CD4-positive, alpha-beta memory T cell (primary cell): ENCODE measurements around the gene CHRM2. TPM values are rescaled to one million over a fixed set of nuclear protein-coding genes. Genes with fewer than 3 reads are reported as not detected.
A peak's percentile ranks its signal among the peaks of the same experiment; 100 is the strongest.

Experiments used
- CTCF ChIA-PET: fragments of 350-600 bp; sonication (Branson Sonifier 250); formaldehyde crosslinking; loops from one replicate; lab custom pipeline; 2021; ENCODE audit warnings: inconsistent platforms; ENCODE audit not compliant: partially characterized antibody; lab: Charles Lee
- POLR2A ChIA-PET: fragments of 350-600 bp; sonication (Branson Sonifier 250); formaldehyde crosslinking; loops from one replicate; lab custom pipeline; 2021; ENCODE audit not compliant: partially characterized antibody; lab: Charles Lee
- DNase-seq, 5 donors: peaks; one replicate each; pipeline versions ENCODE4 v3.0.0 to v3.0.0-alpha.2; 2020 to 2022; ENCODE audit warnings: mixed read lengths in 1 of 5
- H3K27ac ChIP-seq: one replicate; pipeline ENCODE4 v1.7.0; 2013; ENCODE audit warnings: low read depth, low read length
- H3K27me3 ChIP-seq: 2 replicates; pipeline ENCODE4 v1.7.0; 2013; ENCODE audit warnings: mild to moderate bottlenecking, low read length, moderate library complexity; ENCODE audit not compliant: insufficient read depth
- H3K36me3 ChIP-seq: 2 replicates; pipeline ENCODE4 v1.7.0; 2013; ENCODE audit warnings: mild to moderate bottlenecking, low read length, moderate library complexity; ENCODE audit not compliant: insufficient read depth
- H3K4me1 ChIP-seq: 2 replicates; pipeline ENCODE4 v1.7.0; 2013; ENCODE audit warnings: mild to moderate bottlenecking, low read length, moderate library complexity; ENCODE audit not compliant: insufficient read depth
- H3K4me3 ChIP-seq, 2 donors: one replicate each; pipeline ENCODE4 v1.7.0; 2013; ENCODE audit warnings: low read length in 2 of 2, mild to moderate bottlenecking in 1 of 2
- H3K9me3 ChIP-seq, 2 donors: one replicate each; pipeline ENCODE4 v1.7.0; 2013; ENCODE audit warnings: low read length in 2 of 2, control low read depth in 1 of 2; ENCODE audit not compliant: control insufficient read depth in 1 of 2
- H3K27ac Mint-ChIP-seq, 7 donors: one replicate each; pipeline ENCODE4 v1.8.0; 2020 to 2021; ENCODE audit warnings: mixed read lengths in 7 of 7, mild to moderate bottlenecking in 6 of 7, inconsistent platforms in 3 of 7, moderate library complexity in 3 of 7
- H3K27me3 Mint-ChIP-seq, 2 donors: one replicate each; pipeline ENCODE4 v1.8.0; 2020 to 2021; ENCODE audit warnings: mixed read lengths in 2 of 2
- H3K36me3 Mint-ChIP-seq, 2 donors: one replicate each; pipeline ENCODE4 v1.8.0; 2020 to 2021; ENCODE audit warnings: mixed read lengths in 2 of 2, inconsistent platforms in 1 of 2, mild to moderate bottlenecking in 1 of 2
- H3K4me1 Mint-ChIP-seq, 4 donors: one replicate each; pipeline ENCODE4 v1.8.0; 2020 to 2021; ENCODE audit warnings: mixed read lengths in 4 of 4, mild to moderate bottlenecking in 1 of 4
- H3K4me3 Mint-ChIP-seq, 8 donors: one replicate each; pipeline ENCODE4 v1.8.0; 2020 to 2021; ENCODE audit warnings: mixed read lengths in 8 of 8, mild to moderate bottlenecking in 7 of 8, moderate library complexity in 6 of 8, inconsistent platforms in 3 of 8
- H3K9me3 Mint-ChIP-seq, 8 donors: one replicate each; pipeline ENCODE4 v1.8.0; 2020 to 2021; ENCODE audit warnings: mixed read lengths in 8 of 8, mild to moderate bottlenecking in 5 of 8, inconsistent platforms in 3 of 8, moderate library complexity in 1 of 8
- intact Hi-C: fragments of 100-400 bp; cut with micrococcal nuclease; formaldehyde crosslinking; loops from one replicate; pipeline ENCODE4 v1.15.1; 2023
- polyA plus RNA-seq, 2 donors: library from polyadenylated mRNA; unstranded; fragments of 300-500 nt; fragmentation: Illumina TruSeq; gene quantifications; one replicate each; pipeline ENCODE4 v1.2.3, GENCODE V29; 2021
- total RNA-seq, 2 experiments: library from RNA; stranded (reverse); gene quantifications; one replicate each; pipeline ENCODE4 v1.2.3, GENCODE V29; 2021

The CHRM2 gene
- total and polyA plus RNA-seq, 4 experiments from 2014 or later = not detected

DNA sequence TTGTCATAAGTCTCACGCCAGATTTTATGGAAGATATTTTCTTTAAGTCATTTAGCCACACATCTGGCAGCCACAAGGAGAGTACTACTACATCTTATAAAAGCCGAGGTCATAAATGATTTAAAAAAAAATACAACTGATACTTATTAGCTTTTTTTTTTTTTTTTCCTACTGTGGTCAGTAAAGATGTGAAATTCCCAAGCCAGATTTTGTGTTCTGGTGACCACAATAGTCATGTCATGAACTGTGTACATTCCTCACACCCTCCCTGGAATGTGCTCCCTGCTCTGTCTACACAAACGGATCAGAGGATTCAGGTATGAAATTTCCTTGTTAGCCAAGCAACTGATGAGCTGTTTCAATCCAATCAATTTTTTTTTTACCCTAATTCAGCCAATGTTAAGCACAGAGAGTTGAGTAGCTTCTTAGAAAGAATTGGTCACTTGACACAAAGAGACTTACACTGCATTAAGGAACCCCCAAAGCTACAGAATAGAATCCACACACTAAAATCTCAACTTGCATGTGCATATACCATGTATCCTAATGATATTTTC, 54.7 kb downstream of the CHRM2 start:
- CTCF ChIA-PET = interaction anchor here (0.6 kb wide), 1 partner anchor 39 kb away, joined by 3 read pairs; no protein-coding TSS in a partner anchor
- POLR2A ChIA-PET = no interaction called here
- Mint-ChIP-seq H3K27me3 (no peaks in the 10 kb centered on the region), H3K4me3 (no peak overlapping the region), H3K36me3 (no peaks in the 10 kb centered on the region), H3K4me1 (no peaks in the 10 kb centered on the region), H3K27ac (no peak overlapping the region), H3K9me3 (peaks cover 0 to 8% (median 2%) of the 10 kb centered on the region in 8 donors)
- Histone ChIP-seq H3K36me3 (no peaks in the 10 kb centered on the region), H3K4me1 (no peaks in the 10 kb centered on the region), H3K27ac (no peak overlapping the region), H3K27me3 (no peaks in the 10 kb centered on the region), H3K9me3 (no peaks in the 10 kb centered on the region), H3K4me3 (no peak overlapping the region)
- no peak for DNase-seq
- intact Hi-C loops = no loop called here

DNA sequence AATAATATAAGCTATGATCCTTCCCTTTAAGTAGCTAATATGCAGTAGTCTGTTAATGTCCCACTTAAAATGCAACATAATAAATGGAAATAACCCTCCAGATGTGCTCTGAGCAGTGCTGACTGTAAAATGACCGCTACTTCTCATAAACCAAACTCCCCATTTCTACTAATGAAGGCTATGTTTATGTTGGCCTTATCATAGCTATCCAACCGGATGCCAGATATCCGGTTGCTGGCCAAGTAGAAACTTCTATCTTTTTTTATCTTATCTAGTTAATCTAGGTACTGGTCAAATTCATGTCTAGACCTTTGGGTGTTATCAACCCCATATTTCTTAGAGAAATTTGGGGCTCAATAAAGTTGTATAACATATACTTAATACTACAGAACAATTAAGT, 56.6 kb downstream of the CHRM2 start:
- intact Hi-C loops = no loop called here

DNA sequence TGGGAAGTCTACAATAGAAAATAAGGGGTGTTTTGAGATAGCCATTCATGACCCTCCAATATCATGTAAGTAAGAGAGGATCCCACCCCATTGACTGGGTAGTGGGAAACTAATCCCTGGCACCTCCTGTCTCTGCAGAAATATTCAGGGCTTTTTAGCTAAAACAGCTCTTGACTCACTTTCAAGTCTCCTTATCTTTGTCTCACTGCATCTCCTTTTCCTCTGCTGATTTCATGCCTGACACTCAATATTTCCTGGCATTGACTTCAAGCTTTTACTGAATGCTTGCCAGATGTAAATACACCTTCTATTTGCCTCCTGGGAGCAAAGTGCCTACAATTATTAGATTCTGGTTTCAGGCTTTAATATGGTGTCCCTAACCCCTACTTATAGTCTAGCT, 57.1 kb downstream of the CHRM2 start:
- H3K9me3 Mint-ChIP-seq = peaks cover 0 to 10% (median 4%) of the 10 kb centered on the region in 8 donors
- Histone ChIP-seq H3K27ac (no peak overlapping the region), H3K36me3 (no peaks in the 10 kb centered on the region), H3K9me3 (no peaks in the 10 kb centered on the region), H3K27me3 (no peaks in the 10 kb centered on the region), H3K4me3 (no peak overlapping the region), H3K4me1 (no peaks in the 10 kb centered on the region)
- no peaks in the 10 kb centered on the region for H3K27me3 Mint-ChIP-seq
- ChIA-PET CTCF (interaction anchor here (1.9 kb wide), 1 partner anchor 16 kb away, joined by 4 read pairs; no protein-coding TSS in a partner anchor), POLR2A (no interaction called here)
- DNase-seq = no peak
- H3K27ac Mint-ChIP-seq = no peak overlapping the region
- H3K4me1 Mint-ChIP-seq = no peaks in the 10 kb centered on the region
- intact Hi-C loops = no loop called here
- H3K4me3 Mint-ChIP-seq = no peak overlapping the region
- H3K36me3 Mint-ChIP-seq = no peaks in the 10 kb centered on the region

More for the DNA sequence above, 56.6 kb downstream of the CHRM2 start:
- Mint-ChIP-seq H3K9me3 (peaks cover 0 to 10% (median 4%) of the 10 kb centered on the region in 8 donors), H3K4me3 (no peak overlapping the region), H3K4me1 (no peaks in the 10 kb centered on the region), H3K27ac (no peak overlapping the region), H3K36me3 (no peaks in the 10 kb centered on the region), H3K27me3 (no peaks in the 10 kb centered on the region)
- ChIA-PET POLR2A (no interaction called here), CTCF (interaction anchor here (1.9 kb wide), 1 partner anchor 17 kb away, joined by 4 read pairs; no protein-coding TSS in a partner anchor)
- no peak for DNase-seq
- Histone ChIP-seq H3K4me1 (no peaks in the 10 kb centered on the region), H3K27me3 (no peaks in the 10 kb centered on the region), H3K36me3 (no peaks in the 10 kb centered on the region), H3K27ac (no peak overlapping the region), H3K9me3 (no peaks in the 10 kb centered on the region), H3K4me3 (no peak overlapping the region)

DNA sequence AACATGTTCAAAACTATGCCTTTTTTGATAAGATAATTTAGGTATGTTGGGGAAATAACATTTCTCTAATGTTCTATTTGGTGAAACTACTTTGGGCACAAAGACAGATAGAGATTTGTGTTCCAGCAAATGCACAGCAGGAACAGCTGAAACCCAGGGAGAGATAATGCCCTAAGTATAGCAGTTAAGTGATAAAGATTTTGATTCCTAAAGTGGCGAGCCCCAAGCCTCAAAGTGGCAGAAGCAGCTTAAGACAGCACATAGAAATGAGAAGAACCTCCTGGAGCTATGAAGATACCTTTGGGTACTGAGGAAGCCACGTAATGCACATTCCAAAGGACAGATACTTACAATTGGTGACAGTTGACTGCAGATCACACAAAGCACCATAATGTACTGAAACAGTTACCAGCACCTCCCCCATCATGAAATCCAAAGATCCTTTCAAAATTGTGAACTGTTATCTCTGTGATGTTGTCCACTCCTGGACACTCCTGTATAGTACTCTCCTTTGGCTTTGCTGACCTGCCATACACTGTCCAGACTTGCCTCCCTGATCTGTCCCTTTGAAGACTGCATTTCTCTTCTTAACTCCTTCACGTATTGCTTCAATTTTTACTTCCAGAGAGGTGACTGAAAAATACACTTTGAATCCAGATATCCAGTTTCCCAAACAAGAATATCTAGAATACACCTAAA, 62.9 kb downstream of the CHRM2 start:
- peaks cover 1 to 11% (median 5%) of the 10 kb centered on the region in 8 donors for H3K9me3 Mint-ChIP-seq
- no peak for DNase-seq
- no peaks in the 10 kb centered on the region for H3K27me3 Mint-ChIP-seq
- no peak overlapping the region for H3K27ac Mint-ChIP-seq
- Histone ChIP-seq H3K36me3 (no peaks in the 10 kb centered on the region), H3K27ac (no peak overlapping the region), H3K9me3 (no peaks in the 10 kb centered on the region), H3K4me3 (no peak overlapping the region), H3K4me1 (no peaks in the 10 kb centered on the region), H3K27me3 (no peaks in the 10 kb centered on the region)
- ChIA-PET CTCF (no interaction called here), POLR2A (no interaction called here)
- intact Hi-C loops = no loop called here
- H3K4me3 Mint-ChIP-seq = no peak overlapping the region
- no peaks in the 10 kb centered on the region for H3K4me1 Mint-ChIP-seq
- no peaks in the 10 kb centered on the region for H3K36me3 Mint-ChIP-seq

DNA sequence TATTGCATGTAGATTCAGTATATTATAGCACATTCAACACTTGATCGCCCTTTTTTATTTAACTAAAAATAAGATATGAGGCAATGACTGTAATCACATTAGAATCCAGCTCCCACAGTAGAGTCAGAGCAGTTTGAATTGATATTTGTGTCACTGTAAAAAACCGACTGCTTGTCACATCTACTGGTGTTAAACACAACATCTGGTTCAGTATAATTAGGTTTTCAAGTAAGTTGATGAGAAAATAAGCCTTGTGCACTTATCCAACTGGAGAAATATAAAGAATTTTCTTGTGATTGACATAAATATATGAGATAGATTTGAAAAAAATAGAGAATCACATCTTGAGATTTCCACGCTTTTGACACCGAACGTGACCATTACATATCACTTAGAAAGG, 69.0 kb downstream of the CHRM2 start:
- H3K4me3 Mint-ChIP-seq = no peak overlapping the region
- peaks cover 0 to 8% (median 0%) of the 10 kb centered on the region in 8 donors for H3K9me3 Mint-ChIP-seq
- H3K27me3 ChIP-seq = no peaks in the 10 kb centered on the region
- no peaks in the 10 kb centered on the region for H3K4me1 Mint-ChIP-seq
- H3K4me1 ChIP-seq = no peaks in the 10 kb centered on the region
- no peaks in the 10 kb centered on the region for H3K36me3 Mint-ChIP-seq
- CTCF ChIA-PET = no interaction called here
- no peak overlapping the region for H3K4me3 ChIP-seq
- H3K27ac ChIP-seq = no peak overlapping the region
- POLR2A ChIA-PET = no interaction called here
- no peaks in the 10 kb centered on the region for H3K27me3 Mint-ChIP-seq
- no peak overlapping the region for H3K27ac Mint-ChIP-seq
- no peak for DNase-seq
- no peaks in the 10 kb centered on the region for H3K9me3 ChIP-seq
- intact Hi-C loops = no loop called here
- H3K36me3 ChIP-seq = no peaks in the 10 kb centered on the region

DNA sequence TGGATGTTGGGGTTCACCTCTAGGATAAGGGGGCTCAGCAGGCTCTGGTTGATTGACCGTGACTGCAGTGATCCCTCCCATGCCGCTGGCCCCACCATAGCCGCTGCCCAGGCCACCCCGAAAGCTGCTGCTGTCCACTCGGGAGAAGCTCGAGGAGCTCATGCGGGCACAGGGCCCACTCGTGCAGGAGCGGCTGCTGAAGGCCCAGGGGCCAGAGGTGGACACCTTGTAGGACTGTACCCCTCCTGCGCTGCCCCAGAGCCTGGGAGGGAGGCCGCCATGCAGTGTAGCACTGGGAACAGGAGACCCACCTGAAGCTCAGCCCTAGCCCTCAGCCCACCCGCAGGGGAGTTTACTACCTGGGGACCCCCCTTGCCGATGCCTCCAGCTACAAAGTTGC, 70.0 kb downstream of the CHRM2 start:
- DNase-seq = peak in 1 of 5 donors; percentile 20
- Mint-ChIP-seq H3K36me3 (no peaks in the 10 kb centered on the region), H3K4me1 (no peaks in the 10 kb centered on the region), H3K27me3 (no peaks in the 10 kb centered on the region), H3K27ac (no peak overlapping the region), H3K9me3 (peaks cover 0 to 10% (median under 1%) of the 10 kb centered on the region in 8 donors), H3K4me3 (no peak overlapping the region)
- ChIA-PET POLR2A (interaction anchor here (0.6 kb wide), 1 partner anchor 18 kb away, joined by 3 read pairs; no protein-coding TSS in a partner anchor), CTCF (no interaction called here)
- H3K27me3 ChIP-seq = no peaks in the 10 kb centered on the region
- no peaks in the 10 kb centered on the region for H3K36me3 ChIP-seq
- no peak overlapping the region for H3K4me3 ChIP-seq
- H3K9me3 ChIP-seq = no peaks in the 10 kb centered on the region
- intact Hi-C loops = no loop called here
- no peaks in the 10 kb centered on the region for H3K4me1 ChIP-seq
- no peak overlapping the region for H3K27ac ChIP-seq

DNA sequence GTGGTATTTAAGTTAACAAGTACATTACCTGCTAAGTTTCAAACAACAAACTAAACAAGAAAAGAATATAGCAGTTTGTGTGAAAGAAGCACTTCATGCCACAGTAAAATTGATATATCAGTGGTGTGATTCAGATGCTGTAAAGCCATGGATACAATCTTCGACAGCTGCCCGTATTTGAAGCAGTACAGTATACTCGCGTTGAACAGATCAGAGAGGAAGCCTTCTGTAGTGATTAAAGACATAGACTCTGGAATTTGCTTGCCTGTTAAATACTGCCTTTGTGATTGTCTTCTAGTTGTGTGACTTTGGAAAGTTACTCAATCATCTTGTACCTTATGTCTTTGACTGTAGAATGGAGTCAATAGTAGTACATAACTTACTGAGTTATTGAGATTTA, 71.7 kb downstream of the CHRM2 start:
- H3K36me3 ChIP-seq = no peaks in the 10 kb centered on the region
- intact Hi-C loops = no loop called here
- Mint-ChIP-seq H3K36me3 (no peaks in the 10 kb centered on the region), H3K27ac (no peak overlapping the region), H3K9me3 (peaks cover 0 to 10% (median under 1%) of the 10 kb centered on the region in 8 donors), H3K4me3 (no peak overlapping the region), H3K27me3 (no peaks in the 10 kb centered on the region), H3K4me1 (no peaks in the 10 kb centered on the region)
- CTCF ChIA-PET = no interaction called here
- no peak overlapping the region for H3K4me3 ChIP-seq
- no peaks in the 10 kb centered on the region for H3K9me3 ChIP-seq
- no peak for DNase-seq
- POLR2A ChIA-PET = no interaction called here
- no peaks in the 10 kb centered on the region for H3K4me1 ChIP-seq
- H3K27ac ChIP-seq = no peak overlapping the region
- no peaks in the 10 kb centered on the region for H3K27me3 ChIP-seq
